GM18508 (cell line): ENCODE data around the gene PLPP7.
"Not testable (repeated sequence)": the region's sequence is repeated elsewhere in the genome, so short reads cannot be mapped to it uniquely, and the experiment has no call there.

Experiments
- ATAC-seq: cut with Tn5 transposase; IDR thresholded peaks from one replicate; pipeline ENCODE4 v1.9.1; 2021; ENCODE audit warnings: moderate number of reproducible peaks; ENCODE audit not compliant: insufficient read depth, unreplicated experiment

PLPP7 gene

GRCh38 chr9:131289301-131290035 lies at the start of gene PLPP7:
Gene PLPP7, plus strand, starts transcription at chr9:131289723. Its CDS starts 275 bp downstream, at chr9:131289998.
- no peak for ATAC-seq

DNA sequence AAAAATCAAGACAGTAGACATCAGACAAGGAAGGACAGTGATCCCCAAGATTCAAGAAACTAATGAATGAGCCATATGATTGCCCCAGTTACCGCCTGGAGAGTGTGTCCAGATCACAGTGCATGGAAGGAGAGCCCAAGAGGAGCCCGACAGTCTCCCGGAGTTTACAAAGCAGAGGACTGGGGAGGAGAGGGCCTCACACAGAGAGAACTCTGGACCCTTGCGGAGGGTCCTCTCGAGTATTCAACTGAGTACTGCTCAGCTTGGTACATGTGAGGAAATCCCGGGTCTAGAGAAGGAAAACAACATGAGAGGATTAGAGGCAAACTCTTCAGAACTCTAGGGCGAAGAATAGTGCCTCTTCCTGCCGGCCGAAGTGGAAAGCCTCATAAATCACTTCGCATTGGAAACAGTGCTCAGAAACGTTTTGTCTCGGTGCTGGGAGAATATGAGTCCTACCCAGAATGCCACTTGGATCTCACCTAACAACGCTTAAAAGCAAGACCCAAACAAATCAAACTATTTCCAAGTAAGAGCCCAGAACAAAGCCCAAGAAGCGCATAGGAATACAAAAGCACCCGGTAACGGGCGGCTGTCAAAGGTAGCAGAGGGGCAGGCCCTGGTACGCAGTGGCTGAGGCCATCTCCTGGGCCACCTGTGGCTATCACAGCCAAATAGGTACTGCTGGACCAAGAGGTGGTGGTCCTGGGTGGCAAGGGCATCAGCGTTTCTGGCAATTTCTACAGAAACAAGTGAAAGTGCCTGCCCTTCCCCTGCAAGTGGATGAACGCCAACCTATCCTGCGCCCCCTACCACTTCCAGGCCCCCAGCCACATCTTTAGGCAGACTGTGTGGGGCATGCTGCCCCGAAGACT lies 49.2 kb upstream of the PLPP7 start:
- no peak for ATAC-seq

DNA sequence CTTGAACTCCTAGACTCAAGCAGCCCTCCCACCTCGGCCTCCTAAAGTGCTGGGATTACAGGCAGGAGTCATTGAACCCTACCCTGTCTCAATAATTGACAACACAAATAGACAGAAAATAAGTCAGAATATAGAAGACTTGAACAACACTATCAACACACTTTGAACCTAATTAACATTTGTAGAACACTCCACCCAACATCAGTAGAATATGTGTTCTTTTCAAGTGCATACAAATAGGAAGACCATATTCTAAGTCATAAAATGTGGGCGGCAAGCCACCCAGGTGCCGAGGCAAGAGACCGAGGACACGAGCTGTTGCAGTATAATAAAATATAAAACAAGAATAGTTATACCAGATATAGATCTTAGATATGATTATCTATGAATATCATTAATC lies 45.2 kb upstream of the PLPP7 start:
- not testable (repeated sequence) for ATAC-seq

DNA sequence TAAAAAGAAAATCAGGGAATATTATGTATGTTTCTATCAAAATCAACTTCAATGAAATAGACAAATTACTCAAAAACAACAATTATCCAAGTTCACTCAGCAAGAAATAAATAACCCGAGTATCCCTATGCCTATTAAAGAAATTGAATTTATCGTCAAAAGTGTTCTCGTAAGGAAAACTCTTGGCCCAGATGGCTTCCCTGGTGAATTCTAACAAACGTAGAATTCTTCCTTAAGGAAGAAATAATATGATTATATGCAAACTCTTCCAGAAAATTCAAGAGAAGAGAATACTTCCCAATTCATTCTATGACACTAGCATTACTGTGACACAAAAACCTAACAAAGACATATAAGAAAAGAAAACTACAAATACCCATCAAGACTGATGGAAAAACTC lies 42.9 kb upstream of the PLPP7 start:
- no peak for ATAC-seq

GRCh38 chr9:131252120-131252519 lies 37.4 kb upstream of the PLPP7 start:
- ATAC-seq = no peak

GRCh38 chr9:131253891-131254491 lies 35.5 kb upstream of the PLPP7 start:
- no peak for ATAC-seq

- no peak for ATAC-seq
Observed at GRCh38 chr9:131254626-131255025, 34.9 kb upstream of the PLPP7 start.

DNA sequence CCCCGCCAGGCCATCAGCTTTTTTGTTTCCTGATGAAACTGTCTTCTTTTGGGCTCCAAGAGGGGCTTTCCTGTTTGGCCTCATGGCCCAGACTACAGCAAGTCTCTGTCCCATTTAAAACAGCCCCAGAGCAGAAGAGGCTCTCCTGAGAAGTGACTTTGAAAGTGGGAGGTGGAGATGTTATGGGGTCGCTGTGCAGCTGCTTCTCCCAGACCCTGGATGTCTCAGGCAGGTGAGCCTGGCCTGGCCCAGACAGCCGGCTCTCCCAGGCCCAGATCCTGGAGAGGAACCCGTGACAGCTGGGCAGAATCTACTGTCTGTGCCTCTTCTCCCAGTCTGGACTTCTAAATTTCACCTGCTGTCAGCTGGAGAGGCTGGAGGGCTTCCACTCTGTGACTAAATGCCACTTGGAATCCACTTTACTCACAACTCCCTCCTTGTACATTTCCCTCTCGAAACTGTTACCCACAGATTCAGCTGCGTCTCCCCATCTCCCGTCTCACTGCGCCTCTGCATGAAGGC lies 33.8 kb upstream of the PLPP7 start:
- no peak for ATAC-seq

DNA sequence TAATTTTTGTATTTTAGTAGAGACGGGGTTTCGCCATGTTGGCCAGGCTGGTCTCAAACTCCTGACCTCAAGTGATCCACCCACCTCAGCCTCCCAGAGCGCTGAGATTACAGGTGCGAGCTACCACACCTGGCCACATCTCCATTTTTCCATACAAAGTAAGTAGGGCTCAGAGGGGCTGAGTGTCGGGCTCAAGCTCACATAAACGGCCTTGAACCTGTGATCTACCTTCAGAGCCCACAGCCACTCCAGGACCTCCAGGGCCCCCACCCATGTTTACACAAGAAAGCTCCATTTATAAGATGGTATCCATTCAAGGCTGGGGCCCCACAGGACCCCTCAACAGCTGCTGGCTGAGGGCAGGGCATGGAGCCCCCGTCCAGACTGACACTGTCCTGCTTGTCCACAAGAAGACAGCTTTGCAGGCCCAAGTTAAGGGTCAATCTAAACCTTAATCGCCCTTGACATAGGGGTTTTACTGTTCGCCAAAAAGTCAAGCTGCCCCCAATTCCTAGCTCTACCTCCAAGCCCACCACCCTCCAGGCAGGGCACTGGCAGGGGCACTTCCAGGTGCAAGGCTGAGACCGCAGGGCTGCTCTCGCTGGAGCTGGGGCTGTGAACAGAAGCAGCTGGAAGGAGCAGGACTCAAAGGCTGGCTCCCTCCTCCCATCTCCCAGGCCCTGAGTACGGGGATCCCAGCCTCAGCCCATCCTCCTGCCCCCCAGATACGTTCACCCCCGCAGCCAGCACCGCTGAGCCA lies 32.1 kb upstream of the PLPP7 start:
- no peak for ATAC-seq

GRCh38 chr9:131258186-131258585 lies 31.3 kb upstream of the PLPP7 start:
- no peak for ATAC-seq

- ATAC-seq = no peak
Observed at GRCh38 chr9:131258698-131259431, 30.7 kb upstream of the PLPP7 start.

DNA sequence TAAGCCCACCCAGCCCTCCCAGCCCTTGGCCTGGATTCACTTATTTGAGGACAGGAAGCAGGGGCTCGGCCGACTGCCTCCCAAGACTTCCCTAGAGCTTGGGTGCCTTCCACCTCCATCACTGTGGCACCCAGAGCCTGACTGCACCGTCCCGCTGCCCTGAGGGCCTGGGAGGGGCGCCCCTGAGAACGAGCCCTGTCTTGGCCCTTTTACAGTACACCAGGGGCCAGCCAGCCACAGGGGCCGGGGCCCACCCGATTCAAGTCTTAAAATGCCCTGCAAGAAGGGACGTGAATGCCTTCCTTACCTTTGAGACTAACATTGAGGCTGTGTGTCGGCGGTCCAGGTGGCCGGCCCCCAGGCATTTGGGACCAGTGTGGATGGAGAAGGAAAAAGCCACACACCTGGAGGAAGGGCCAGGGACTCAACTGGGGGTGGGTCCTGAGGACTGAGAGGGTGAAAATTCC lies 30.1 kb upstream of the PLPP7 start:
- ATAC-seq = no peak

DNA sequence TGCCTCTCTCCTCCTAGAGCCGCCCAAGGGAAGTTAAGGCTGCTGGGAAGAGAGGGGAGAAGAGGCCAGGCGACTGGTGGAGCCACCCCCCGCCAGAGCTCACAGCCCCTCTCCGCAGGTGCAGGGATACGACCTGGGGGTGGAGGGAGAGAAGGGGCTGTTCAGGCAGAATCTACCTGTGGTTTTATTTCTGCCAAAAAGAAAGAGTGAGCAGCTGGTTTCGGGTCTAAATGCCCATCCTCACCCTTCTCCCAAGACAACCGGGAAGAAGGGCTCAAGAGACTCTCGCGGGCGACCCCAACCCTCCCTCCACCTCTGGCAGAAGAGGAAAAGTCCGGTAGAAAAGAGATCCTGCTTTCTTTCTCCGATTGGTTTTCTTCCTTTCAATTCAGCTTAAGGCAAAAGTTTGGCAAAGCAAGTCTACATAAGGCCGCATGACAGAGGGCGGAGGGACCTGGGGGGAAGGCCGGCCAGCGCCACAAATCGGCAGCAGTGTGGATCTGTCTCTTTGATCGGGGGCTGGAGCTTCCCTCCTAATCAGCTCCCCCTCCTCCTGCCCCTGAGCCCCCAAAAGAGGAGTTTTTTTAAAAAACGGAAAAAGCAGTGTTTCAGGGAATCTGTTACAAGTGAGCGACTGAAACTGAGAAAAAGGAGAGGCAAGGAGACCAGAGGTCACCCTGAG lies 29.5 kb upstream of the PLPP7 start:
- no peak for ATAC-seq

GRCh38 chr9:131260751-131261452 lies 28.6 kb upstream of the PLPP7 start:
- no peak for ATAC-seq

DNA sequence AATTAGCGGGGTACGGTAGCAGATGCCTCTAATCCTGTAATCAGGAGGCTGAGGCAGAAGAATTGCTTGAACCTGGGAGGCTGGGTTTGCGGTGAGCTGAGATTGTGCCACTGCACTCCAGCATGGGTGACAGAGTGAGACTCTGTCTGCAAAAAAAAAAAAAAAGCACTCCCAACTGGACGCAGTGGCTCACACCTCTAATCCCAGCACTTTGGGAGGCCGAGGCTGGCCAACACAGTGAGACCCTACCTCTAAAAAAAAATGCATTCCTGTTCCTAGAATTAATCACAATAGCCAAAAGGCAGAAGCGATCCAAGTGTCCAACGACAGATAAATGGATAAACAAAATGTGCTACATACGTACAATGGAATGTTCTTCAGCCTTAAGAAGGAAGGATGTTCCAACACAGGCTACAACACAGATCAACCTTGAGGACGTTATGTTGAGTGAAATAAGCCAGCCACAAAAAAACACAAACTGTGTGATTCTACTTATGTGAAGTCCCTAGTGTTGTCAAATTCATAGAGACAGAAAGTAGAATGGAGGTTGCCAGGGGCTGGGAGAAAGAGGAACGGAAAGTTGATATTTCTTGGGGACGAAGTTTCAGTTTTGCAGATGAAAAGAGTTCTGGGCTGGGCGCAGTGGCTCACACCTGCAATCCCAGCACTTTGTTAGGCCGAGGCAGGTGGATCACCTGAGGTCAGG lies 27.0 kb upstream of the PLPP7 start:
- ATAC-seq = no peak

- not testable (repeated sequence) for ATAC-seq
Observed at GRCh38 chr9:131263033-131263343, 26.5 kb upstream of the PLPP7 start.

DNA sequence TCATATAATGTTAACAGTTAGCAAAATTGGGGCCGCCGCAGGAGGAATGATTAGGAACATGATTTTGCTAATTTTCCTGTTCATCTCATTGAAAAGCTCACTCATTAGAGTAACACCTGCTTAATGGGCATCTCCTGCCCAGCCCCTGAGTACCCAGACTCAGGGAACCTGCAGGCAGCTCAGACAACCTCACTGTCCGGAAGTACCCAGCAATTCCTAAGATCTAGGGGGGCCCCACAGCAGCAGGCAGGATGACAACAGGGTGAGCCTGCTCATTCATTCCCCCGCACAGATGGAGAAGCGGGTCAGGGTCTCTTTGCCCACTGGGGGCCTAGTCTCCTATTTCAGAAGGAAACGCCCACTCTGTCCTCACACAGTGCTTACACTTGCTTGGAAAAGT lies 25.8 kb upstream of the PLPP7 start:
- ATAC-seq = no peak

DNA sequence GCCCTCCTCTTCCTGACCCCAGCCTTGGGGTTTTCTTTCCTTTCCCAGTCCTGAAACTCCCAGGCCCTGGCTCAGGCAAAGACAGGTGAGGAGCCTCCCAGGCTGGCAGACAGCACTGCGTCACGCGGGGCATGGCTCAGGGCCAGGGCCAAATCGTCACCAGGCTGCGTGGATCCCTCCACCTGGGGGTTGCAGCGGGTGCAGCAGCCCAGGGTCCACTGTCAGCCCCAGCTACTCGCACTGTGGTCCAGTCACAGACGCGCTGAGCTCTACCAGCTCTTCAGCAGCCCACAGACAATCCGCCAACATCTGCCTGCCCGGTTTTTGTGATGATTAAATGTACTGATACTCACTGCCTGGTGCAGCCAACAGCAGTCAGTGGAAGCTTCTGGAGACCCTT lies 25.3 kb upstream of the PLPP7 start:
- no peak for ATAC-seq
